ENCODE data around the gene NEK4. TPM values are rescaled to one million over a fixed set of nuclear protein-coding genes. Genes with fewer than 3 reads are reported as not detected.

The NEK4 gene
- total and polyA plus RNA-seq, 10 of the 15 experiments (the other 5 are each of a cell fraction or from before 2014, with no cell fraction given): 7.0 to 29.1 (median 16.4) TPM

- DNase-seq (ENCODE audit: low read depth, low spot score) (no peak), ATAC-seq (no peak), FAIRE-seq (no peak)
- H3K36me3 ChIP-seq (ENCODE audit: control insufficient read depth in 2 of 2, insufficient read depth in 2 of 2, low read length in 1 of 2): 0 out of 4 replicates have a peak, but pooled peaks cover 0 to 2% of the 10 kb centered on the region in 2 experiments
- no TSS peak for BruUV-seq (replicated peaks)
- H4K20me1 ChIP-seq (ENCODE audit: control insufficient read depth, insufficient read depth): no peaks in the 10 kb centered on the region
- H3K9ac ChIP-seq (ENCODE audit: control insufficient read depth, insufficient read depth, low read length): no peak overlapping the region
- intact Hi-C loops (cut with micrococcal nuclease; ENCODE audit: unreplicated experiment): loop anchor here (10.0 kb wide), 1 partner anchor 341 kb away; the partner anchor contains the start of gene SFMBT1
- peaks cover 60% of the 10 kb centered on the region for H3K79me2 ChIP-seq (ENCODE audit: control insufficient read depth, insufficient read depth, low read length)
- peak overlapping the region; percentile 92 for H3K4me2 ChIP-seq (ENCODE audit: control insufficient read depth, insufficient read depth)
- in situ Hi-C loops (cut with MboI): no loop called here
- ChIA-PET CTCF (no interaction called here), RAD21 (ENCODE audit: unreplicated experiment) (interaction anchor here (0.7 kb wide), 1 partner anchor 80 kb away, joined by 3 read pairs; no protein-coding TSS in a partner anchor), SMC1A (ENCODE audit: uncharacterized antibody, unreplicated experiment) (no interaction called here), POLR2A (interaction anchor here (0.7 to 2.9 kb wide), 2 partner anchors 16 to 290 kb away, joined by 4 to 15 read pairs; partner anchors contain the start of gene GNL3)
- H3K27ac ChIP-seq (ENCODE audit: control insufficient read depth, insufficient read depth): no peak overlapping the region; the same call in 1 of the 2 replicates
- peak overlapping the region; percentile 90; the same call in 1 of the 2 replicates for H3K4me3 ChIP-seq
- no peaks in the 10 kb centered on the region for H3K27me3 ChIP-seq (replicated peaks in 1 of 2; ENCODE audit: control insufficient read depth in 2 of 2, insufficient read depth in 2 of 2, low read length in 1 of 2)
- peaks cover 10% of the 10 kb centered on the region for H3K4me1 ChIP-seq (ENCODE audit: control insufficient read depth, insufficient read depth, low read length)
- WGBS (ENCODE audit: insufficient coverage, insufficient replicate concordance, low lambda C conversion rate, missing lambda C conversion rate): 91% methylated on average over 7 of the region's 7 CpGs
- no peak overlapping the region for H2AFZ ChIP-seq (ENCODE audit: control insufficient read depth, low read depth, low read length)
- TF ChIP-seq TARDBP (IDR thresholded peaks at IDR 0.05; ENCODE audit: borderline replicate concordance) (no peak), DPF2 (IDR thresholded peaks at IDR 0.05) (no peak), TCF3 (IDR thresholded peaks at IDR 0.05; ENCODE audit: borderline replicate concordance, insufficient read depth, low read depth, low read length) (no peak), MEF2A (IDR thresholded peaks at IDR 0.05; ENCODE audit: insufficient read depth, low read depth, low read length) (no peak), SMC3 (IDR thresholded peaks at IDR 0.05; ENCODE audit: borderline replicate concordance, low read length) (no peak), NFIC (IDR thresholded peaks at IDR 0.05; ENCODE audit: low read depth, low read length) (no peak), BCL3 (IDR thresholded peaks at IDR 0.05; ENCODE audit: borderline replicate concordance, insufficient read depth, low read depth, low read length, poor library complexity, severe bottlenecking) (no peak), ZBTB40 (IDR thresholded peaks at IDR 0.05; ENCODE audit: borderline replicate concordance) (no peak), MYB (IDR thresholded peaks at IDR 0.05; ENCODE audit: borderline replicate concordance, low read depth, low read length) (no peak), MAX (IDR thresholded peaks at IDR 0.05; ENCODE audit: low read depth, low read length) (no peak), GABPA (IDR thresholded peaks at IDR 0.05; ENCODE audit: low read depth) (no peak), POLR2AphosphoS2 (IDR thresholded peaks at IDR 0.05; ENCODE audit: low read depth, low read length) (no peak), RAD51 (IDR thresholded peaks at IDR 0.05) (no peak), ATF2 (IDR thresholded peaks at IDR 0.05; ENCODE audit: low read length) (no peak), MTA2 (IDR thresholded peaks at IDR 0.05; ENCODE audit: low read depth) (no peak)
- H3K9me3 ChIP-seq (replicated peaks; ENCODE audit: control insufficient read depth, insufficient read depth, low read length): no peaks in the 10 kb centered on the region
Observed at GRCh38 chr3:52703341-52703740, 67.4 kb downstream of the NEK4 start.

Measured in GM12878 (cell line).